ENCODE results near the gene P3H4. TPM values are rescaled to one million over a fixed set of nuclear protein-coding genes. Genes with fewer than 3 reads are reported as not detected.

P3H4 gene
- total RNA-seq (2021) = 22.9 and 24.0 TPM in 2 replicates
- long read RNA-seq, transcript P3H4-202 (8 exons, 2,601 nt) = major isoform, 78 of 131 reads
- long read RNA-seq, partial matches to known transcripts = 10 of 131 reads
- long read RNA-seq, other reads (novel, unspliced or antisense) = 42 of 131 reads

GRCh38 chr17:41811549-41812380 is at the start of gene P3H4:
TSS of gene P3H4 (minus strand) at chr17:41811949. CDS start at chr17:41811915, 34 bp downstream.
- no peak within 1 kb of the TSS for H3K56ac ChIP-seq (ENCODE audit: insufficient read length, low read depth, low read length)
- no peak within 1 kb of the TSS for H3K18ac ChIP-seq (ENCODE audit: insufficient read length, low read depth, low read length)
- H2BK15ac ChIP-seq (ENCODE audit: low read depth, low read length) = no peak within 1 kb of the TSS; the same call in 1 of the 2 replicates
- H4K8ac ChIP-seq (replicated peaks; ENCODE audit: insufficient read length, low read depth, low read length) = no peak within 1 kb of the TSS
- Mint-ChIP-seq H3K4me3 (peak within 1 kb of the TSS; percentile 91 to 99), H3K36me3 (ENCODE audit: insufficient read depth in 1 of 3, low read depth in 3 of 3) (peaks cover 22 to 26% (median 24%) of the 10 kb centered on the region in 3 experiments), H3K4me1 (peaks cover 23 to 27% of the 10 kb centered on the region in 2 experiments), H3K9me3 (peaks cover 0 to 10% of the 10 kb centered on the region in 2 experiments; a peak in 3 of 5 replicates), H3K27ac (peak within 1 kb of the TSS; percentile 79 to 97 (median 91); a peak in 6 of 7 replicates), H3K27me3 (ENCODE audit: low read depth) (peaks cover 11% of the 10 kb centered on the region)
- no peaks in the 10 kb centered on the region for H4K20me1 ChIP-seq (ENCODE audit: control insufficient read depth, insufficient read depth, insufficient read length)
- peaks cover 2% of the 10 kb centered on the region for H3K79me1 ChIP-seq (ENCODE audit: insufficient read depth, low read depth, low read length, poor library complexity, severe bottlenecking)
- H2BK120ac ChIP-seq (ENCODE audit: low read depth, low read length, poor library complexity, severe bottlenecking) = no peak within 1 kb of the TSS
- no peak within 1 kb of the TSS for H2BK20ac ChIP-seq (ENCODE audit: low read depth, low read length, poor library complexity, severe bottlenecking)
- peak; percentile 77 for TF ChIP-seq CTCF (conservative IDR thresholded peaks at IDR 0.05)
- 0 out of 2 replicates have a peak within 1 kb of the TSS, but pooled peaks have one; percentile 38 for H3K14ac ChIP-seq (ENCODE audit: insufficient read depth, low read length)
- H4K5ac ChIP-seq (ENCODE audit: insufficient read length, low read depth, low read length) = no peak within 1 kb of the TSS
- H2BK5ac ChIP-seq (ENCODE audit: insufficient read length, low read length) = no peak within 1 kb of the TSS
- DNase-seq = peak; percentile 87
- no peak within 1 kb of the TSS for H2BK12ac ChIP-seq (ENCODE audit: insufficient read length, low read depth, low read length)
- H3K4ac ChIP-seq (ENCODE audit: low read depth, low read length) = no peak within 1 kb of the TSS
- peaks cover 14% of the 10 kb centered on the region; the same call in 1 of the 2 replicates for H3K79me2 ChIP-seq (ENCODE audit: insufficient read depth, low read length)
- no peak within 1 kb of the TSS for H4K91ac ChIP-seq (ENCODE audit: insufficient read length, low read depth, low read length)
- H3K4me2 ChIP-seq (ENCODE audit: insufficient read depth, insufficient read length, low read length) = peak within 1 kb of the TSS; percentile 76
- no CpG with 5 or more reads among the region's 96 CpGs for WGBS (ENCODE audit: extremely low coverage, insufficient read length, low lambda C conversion rate)
- peaks cover 16% of the 10 kb centered on the region for H3K23me2 ChIP-seq (ENCODE audit: insufficient read length, low read depth, low read length, poor library complexity, severe bottlenecking)
- H3K9ac ChIP-seq (ENCODE audit: extremely low read depth, insufficient read length, low read length) = peak within 1 kb of the TSS; percentile 3
- no peak within 1 kb of the TSS for H3T11ph ChIP-seq (ENCODE audit: low read length)
- peaks cover 4% of the 10 kb centered on the region; the same call in 1 of the 2 replicates for H3K4me1 ChIP-seq (ENCODE audit: insufficient read depth, low read length)
- H2AFZ ChIP-seq (ENCODE audit: low read length) = no peak within 1 kb of the TSS
- no peaks in the 10 kb centered on the region for H3K27me3 ChIP-seq (ENCODE audit: insufficient read depth, low read length)
- no peak within 1 kb of the TSS for H3K27ac ChIP-seq (ENCODE audit: insufficient read length, low read depth, low read length)
- H2AK5ac ChIP-seq (ENCODE audit: insufficient read length, low read length) = no peak within 1 kb of the TSS
- H3K9me3 ChIP-seq (ENCODE audit: control insufficient read depth, low read depth, low read length) = no peaks in the 10 kb centered on the region
- H3K23ac ChIP-seq (ENCODE audit: insufficient read length, low read depth, low read length) = no peak within 1 kb of the TSS

All from H9 (cell line).